GM12874 (cell line): ENCODE data around the gene PTPRG.

ENCODE experiments used
- TF ChIP-seq, protein P1 (sequence below): IDR thresholded peaks from 2 replicates; pipeline ENCODE4 v1.5.1; 2011; ENCODE audit warnings: low read depth, mild to moderate bottlenecking, control low read depth, low read length, moderate library complexity; ENCODE audit not compliant: insufficient read depth

The PTPRG gene

DNA sequence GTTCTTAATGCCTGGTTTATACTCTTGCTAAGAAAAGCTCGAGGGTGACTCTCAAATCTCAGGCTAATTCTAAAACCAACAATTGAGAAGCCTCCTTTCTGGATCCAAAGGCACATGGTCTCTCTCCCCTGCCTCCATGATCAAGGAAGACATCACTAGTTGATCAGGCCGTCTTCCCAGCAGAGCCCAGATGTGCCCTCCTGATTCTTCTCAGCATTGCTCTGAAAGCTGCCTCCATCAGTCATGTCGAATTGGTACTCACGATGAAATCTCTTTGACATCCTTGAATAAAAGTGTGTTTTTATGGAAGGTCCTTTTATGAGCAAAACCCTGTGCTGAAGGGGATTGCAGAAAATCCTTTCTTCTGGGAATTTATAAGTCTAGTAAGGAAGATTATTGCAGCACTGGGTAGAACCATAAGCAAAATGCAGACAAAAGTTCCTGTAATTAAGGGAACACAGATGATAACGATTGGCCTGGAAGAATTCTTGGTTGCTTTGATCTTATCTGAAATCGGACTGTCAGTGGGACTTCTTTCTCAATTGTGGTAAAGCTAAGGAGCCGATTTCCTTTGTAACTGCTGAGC lies 345.9 kb downstream of the PTPRG start:
- TF ChIP-seq, protein P1, sequence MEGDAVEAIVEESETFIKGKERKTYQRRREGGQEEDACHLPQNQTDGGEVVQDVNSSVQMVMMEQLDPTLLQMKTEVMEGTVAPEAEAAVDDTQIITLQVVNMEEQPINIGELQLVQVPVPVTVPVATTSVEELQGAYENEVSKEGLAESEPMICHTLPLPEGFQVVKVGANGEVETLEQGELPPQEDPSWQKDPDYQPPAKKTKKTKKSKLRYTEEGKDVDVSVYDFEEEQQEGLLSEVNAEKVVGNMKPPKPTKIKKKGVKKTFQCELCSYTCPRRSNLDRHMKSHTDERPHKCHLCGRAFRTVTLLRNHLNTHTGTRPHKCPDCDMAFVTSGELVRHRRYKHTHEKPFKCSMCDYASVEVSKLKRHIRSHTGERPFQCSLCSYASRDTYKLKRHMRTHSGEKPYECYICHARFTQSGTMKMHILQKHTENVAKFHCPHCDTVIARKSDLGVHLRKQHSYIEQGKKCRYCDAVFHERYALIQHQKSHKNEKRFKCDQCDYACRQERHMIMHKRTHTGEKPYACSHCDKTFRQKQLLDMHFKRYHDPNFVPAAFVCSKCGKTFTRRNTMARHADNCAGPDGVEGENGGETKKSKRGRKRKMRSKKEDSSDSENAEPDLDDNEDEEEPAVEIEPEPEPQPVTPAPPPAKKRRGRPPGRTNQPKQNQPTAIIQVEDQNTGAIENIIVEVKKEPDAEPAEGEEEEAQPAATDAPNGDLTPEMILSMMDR = no peak

GRCh38 chr3:61908382-61908781 lies 347.0 kb downstream of the PTPRG start:
- TF ChIP-seq, protein P1 = no peak

- TF ChIP-seq, protein P1 = no peak
Measured at GRCh38 chr3:61910732-61911131, 349.4 kb downstream of the PTPRG start.

- TF ChIP-seq, protein P1 = no peak
Measured at GRCh38 chr3:61912158-61912557, 350.8 kb downstream of the PTPRG start.

- TF ChIP-seq, protein P1 = no peak
Measured at GRCh38 chr3:61913701-61914100, 352.3 kb downstream of the PTPRG start.

GRCh38 chr3:61914276-61914675 lies 352.9 kb downstream of the PTPRG start:
- TF ChIP-seq, protein P1 = no peak

GRCh38 chr3:61915296-61915695 lies 353.9 kb downstream of the PTPRG start:
- TF ChIP-seq, protein P1 = no peak
